Endothelial cell of umbilical vein (primary cell): ENCODE results near the gene TPP2. TPM values are rescaled to one million over a fixed set of nuclear protein-coding genes. Genes with fewer than 3 reads are reported as not detected.

Experiments used
- BruUV-seq: library from RNA; stranded (reverse); fragments of 400-500 nt; replicated peaks from 2 replicates; lab custom pipeline; 2021; lab: Mats Ljungman, UMichigan
- CTCF ChIA-PET: fragments of 300-600, 350-600 bp; sonication (Branson Sonifier 250); formaldehyde crosslinking; loops from one replicate; lab custom pipeline; 2021; ENCODE audit warnings: antibody characterized with exemption, inconsistent platforms; lab: Charles Lee
- POLR2A ChIA-PET: fragments of 300-600, 350-600 bp; sonication (Branson Sonifier 250); formaldehyde crosslinking; loops from one replicate; lab custom pipeline; 2021; ENCODE audit warnings: antibody characterized with exemption, inconsistent platforms; lab: Charles Lee
- DNase-seq: peaks from one replicate; pipeline ENCODE4 v3.0.0-alpha.2; 2011; ENCODE audit warnings: low read depth, low spot score
- FAIRE-seq: peaks from 2 replicates; lab custom pipeline; 2011; peaks lifted over from hg19 to GRCh38; lab: Jason Lieb, UNC
- H2AFZ ChIP-seq: 2 replicates; pipeline ENCODE4 v1.6.0; 2012; ENCODE audit warnings: low read depth, low read length, control low read depth, inconsistent platforms
- H3K27ac ChIP-seq: 2 replicates; pipeline ENCODE4 v1.5.1; 2011; ENCODE audit warnings: low read depth, mild to moderate bottlenecking, control low read depth, low read length, moderate library complexity; ENCODE audit not compliant: insufficient read depth
- H3K27me3 ChIP-seq, 2 experiments: 2 replicates each; pipeline versions ENCODE4 v1.6.0 to v1.6.1; 2011; ENCODE audit warnings: low read length in 2 of 2, mixed read lengths in 1 of 2; ENCODE audit not compliant: control insufficient read depth in 2 of 2, insufficient read depth in 2 of 2
- H3K36me3 ChIP-seq, 2 experiments: 2 replicates in 1 of 2; 3 replicates in 1 of 2; pipeline ENCODE4 v1.5.1; 2011; ENCODE audit warnings: low read length in 2 of 2, mild to moderate bottlenecking in 1 of 2, moderate library complexity in 1 of 2; ENCODE audit not compliant: control insufficient read depth in 2 of 2, insufficient read depth in 2 of 2; ENCODE audit errors: extremely low read depth in 1 of 2
- H3K4me1 ChIP-seq: 3 replicates; pipeline ENCODE4 v1.5.1; 2011; ENCODE audit warnings: mild to moderate bottlenecking, low read length; ENCODE audit not compliant: control insufficient read depth, insufficient read depth; ENCODE audit errors: extremely low read depth
- H3K4me2 ChIP-seq: 2 replicates; pipeline ENCODE4 v1.6.1; 2011; ENCODE audit warnings: low read length, control low read depth, mixed read lengths; ENCODE audit not compliant: insufficient read depth
- H3K4me3 ChIP-seq, 3 experiments: fragments of 200-600 bp in 1 of 3; sonication (generic), shearing (Covaris generic) in 1 of 3; replicated peaks in 1 of 3; 2 replicates each; pipeline ENCODE4 v1.5.1; 2011 to 2016; ENCODE audit warnings: control low read depth in 3 of 3, low read length in 3 of 3, mild to moderate bottlenecking in 2 of 3, inconsistent platforms in 1 of 3, low read depth in 1 of 3, moderate library complexity in 1 of 3; ENCODE audit not compliant: insufficient read depth in 1 of 3
- H3K79me2 ChIP-seq: 2 replicates; pipeline ENCODE4 v1.6.0; 2012; ENCODE audit warnings: low read length, inconsistent platforms; ENCODE audit not compliant: control insufficient read depth, insufficient read depth
- H3K9ac ChIP-seq: replicated peaks from 2 replicates; pipeline ENCODE3; 2011; ENCODE audit warnings: low read length, control low read depth; ENCODE audit not compliant: insufficient read depth; ENCODE audit errors: extremely low read depth
- H3K9me1 ChIP-seq: replicated peaks from 3 replicates; pipeline ENCODE4 v1.6.0; 2011; ENCODE audit warnings: mild to moderate bottlenecking, low read length; ENCODE audit not compliant: control insufficient read depth, insufficient read depth; ENCODE audit errors: extremely low read depth
- H3K9me3 ChIP-seq: replicated peaks from 2 replicates; pipeline ENCODE4 v1.5.1; 2012; ENCODE audit warnings: low read length, inconsistent platforms; ENCODE audit not compliant: control insufficient read depth, insufficient read depth
- H4K20me1 ChIP-seq: replicated peaks from 2 replicates; pipeline ENCODE3; 2011; ENCODE audit warnings: mild to moderate bottlenecking, low read length; ENCODE audit not compliant: control insufficient read depth, insufficient read depth; ENCODE audit errors: extremely low read depth
- GATA2 ChIP-seq: IDR thresholded peaks from 2 replicates; pipeline ENCODE4 v1.7.0; 2011; ENCODE audit warnings: low read depth, mild to moderate bottlenecking, moderate library complexity, mixed read lengths, low read length; ENCODE audit not compliant: insufficient read length, insufficient read depth
- JUN ChIP-seq: IDR thresholded peaks from 2 replicates; pipeline ENCODE4 v1.6.1; 2011; ENCODE audit warnings: borderline replicate concordance, low read depth; ENCODE audit not compliant: insufficient read length, insufficient read depth
- MAX ChIP-seq: IDR thresholded peaks from 2 replicates; pipeline ENCODE4 v1.6.1; 2011; ENCODE audit not compliant: insufficient read depth, insufficient read length
- MYC ChIP-seq: IDR thresholded peaks from one replicate; pipeline ENCODE4 v1.6.1; 2011; ENCODE audit warnings: mild to moderate bottlenecking, low read depth, low read length
- POLR2A ChIP-seq: IDR thresholded peaks from 2 replicates; pipeline ENCODE4 v1.6.1; 2012; ENCODE audit warnings: low read depth, mild to moderate bottlenecking, control low read depth, low read length
- dilution Hi-C: fragments of 300-500 bp; cut with MboI; formaldehyde crosslinking; loops from one replicate; pipeline ENCODE4 v1.15.0; 2019; ENCODE audit warnings: low sequenced_read_pairs; ENCODE audit not compliant: extremely low pct_ligation_motif_present
- intact Hi-C: fragments of 100-400 bp; cut with micrococcal nuclease; formaldehyde crosslinking; loops from one replicate; pipeline ENCODE4 v1.10.0; 2022
- polyA plus RNA-seq, 4 experiments: library from polyadenylated mRNA; depleted of rRNA in 3 of 4; stranded (reverse) in 3 of 4; unstranded in 1 of 4; fragments of >200 nt; gene quantifications; 2 replicates each; pipeline versions ENCODE4 v1.2.1 to v1.2.3, GENCODE V29; 2011 to 2012; ENCODE audit warnings: missing spikeins in 1 of 4
- total RNA-seq: library from RNA; stranded (reverse); gene quantifications from 2 replicates; pipeline ENCODE4 v1.2.3, GENCODE V29; 2021
- TF ChIP-seq, protein P1 (sequence below), 2 donors: IDR thresholded peaks; 1 replicate in 1 of 2; 2 replicates in 1 of 2; pipeline ENCODE4 v1.5.1; 2011; ENCODE audit warnings: low read length in 2 of 2, mild to moderate bottlenecking in 2 of 2, moderate library complexity in 2 of 2, control low read depth in 1 of 2, inconsistent platforms in 1 of 2, low read depth in 1 of 2; ENCODE audit not compliant: insufficient read depth in 1 of 2; ENCODE audit errors: extremely low read depth in 1 of 2

Gene TPP2
- total and polyA plus RNA-seq, 2 donors (not counting 3 experiments of a cell fraction or from before 2014, with no cell fraction given) = 11.5 to 46.7 TPM

GRCh38 chr13:102680842-102681740 lies 84.3 kb downstream of the TPP2 start:
- Histone ChIP-seq H3K27ac (no peak overlapping the region), H3K27me3 (no peaks in the 10 kb centered on the region), H3K9ac (no peak overlapping the region), H3K4me1 (no peaks in the 10 kb centered on the region), H3K4me3 (no peak overlapping the region), H3K9me1 (no peaks in the 10 kb centered on the region), H2AFZ (no peak overlapping the region), H3K4me2 (no peak overlapping the region), H3K79me2 (no peaks in the 10 kb centered on the region), H3K9me3 (no peaks in the 10 kb centered on the region), H3K36me3 (peaks cover 0 to 12% of the 10 kb centered on the region in 2 experiments), H4K20me1 (no peaks in the 10 kb centered on the region)
- dilution Hi-C loops (no loop called here), intact Hi-C loops (loop anchor here (2.0 kb wide), 1 partner anchor 22 kb away; no protein-coding TSS in a partner anchor)
- ChIA-PET POLR2A (no interaction called here), CTCF (interaction anchor here (5.0 kb wide), 1 partner anchor 44 kb away, joined by 25 read pairs; no protein-coding TSS in a partner anchor)
- no TSS peak for BruUV-seq
- DNase-seq (no peak), FAIRE-seq (no peak)
- no peak for TF ChIP-seq JUN
- no peak for TF ChIP-seq POLR2A
- no peak for TF ChIP-seq MYC
- TF ChIP-seq MAX = no peak
- TF ChIP-seq GATA2 = no peak
- TF ChIP-seq, protein P1, sequence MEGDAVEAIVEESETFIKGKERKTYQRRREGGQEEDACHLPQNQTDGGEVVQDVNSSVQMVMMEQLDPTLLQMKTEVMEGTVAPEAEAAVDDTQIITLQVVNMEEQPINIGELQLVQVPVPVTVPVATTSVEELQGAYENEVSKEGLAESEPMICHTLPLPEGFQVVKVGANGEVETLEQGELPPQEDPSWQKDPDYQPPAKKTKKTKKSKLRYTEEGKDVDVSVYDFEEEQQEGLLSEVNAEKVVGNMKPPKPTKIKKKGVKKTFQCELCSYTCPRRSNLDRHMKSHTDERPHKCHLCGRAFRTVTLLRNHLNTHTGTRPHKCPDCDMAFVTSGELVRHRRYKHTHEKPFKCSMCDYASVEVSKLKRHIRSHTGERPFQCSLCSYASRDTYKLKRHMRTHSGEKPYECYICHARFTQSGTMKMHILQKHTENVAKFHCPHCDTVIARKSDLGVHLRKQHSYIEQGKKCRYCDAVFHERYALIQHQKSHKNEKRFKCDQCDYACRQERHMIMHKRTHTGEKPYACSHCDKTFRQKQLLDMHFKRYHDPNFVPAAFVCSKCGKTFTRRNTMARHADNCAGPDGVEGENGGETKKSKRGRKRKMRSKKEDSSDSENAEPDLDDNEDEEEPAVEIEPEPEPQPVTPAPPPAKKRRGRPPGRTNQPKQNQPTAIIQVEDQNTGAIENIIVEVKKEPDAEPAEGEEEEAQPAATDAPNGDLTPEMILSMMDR (IDR thresholded peaks at IDR 0.05; ENCODE audit: extremely low read depth in 1 of 2, insufficient read depth in 1 of 2, low read depth in 1 of 2, low read length in 2 of 2) = no peak
